GM12874 (cell line): ENCODE results near the gene FIGN.

ENCODE experiments used
- TF ChIP-seq, protein P1 (sequence below): IDR thresholded peaks from 2 replicates; pipeline ENCODE4 v1.5.1; 2011; ENCODE audit warnings: low read depth, mild to moderate bottlenecking, control low read depth, low read length, moderate library complexity; ENCODE audit not compliant: insufficient read depth

The FIGN gene, protein sequence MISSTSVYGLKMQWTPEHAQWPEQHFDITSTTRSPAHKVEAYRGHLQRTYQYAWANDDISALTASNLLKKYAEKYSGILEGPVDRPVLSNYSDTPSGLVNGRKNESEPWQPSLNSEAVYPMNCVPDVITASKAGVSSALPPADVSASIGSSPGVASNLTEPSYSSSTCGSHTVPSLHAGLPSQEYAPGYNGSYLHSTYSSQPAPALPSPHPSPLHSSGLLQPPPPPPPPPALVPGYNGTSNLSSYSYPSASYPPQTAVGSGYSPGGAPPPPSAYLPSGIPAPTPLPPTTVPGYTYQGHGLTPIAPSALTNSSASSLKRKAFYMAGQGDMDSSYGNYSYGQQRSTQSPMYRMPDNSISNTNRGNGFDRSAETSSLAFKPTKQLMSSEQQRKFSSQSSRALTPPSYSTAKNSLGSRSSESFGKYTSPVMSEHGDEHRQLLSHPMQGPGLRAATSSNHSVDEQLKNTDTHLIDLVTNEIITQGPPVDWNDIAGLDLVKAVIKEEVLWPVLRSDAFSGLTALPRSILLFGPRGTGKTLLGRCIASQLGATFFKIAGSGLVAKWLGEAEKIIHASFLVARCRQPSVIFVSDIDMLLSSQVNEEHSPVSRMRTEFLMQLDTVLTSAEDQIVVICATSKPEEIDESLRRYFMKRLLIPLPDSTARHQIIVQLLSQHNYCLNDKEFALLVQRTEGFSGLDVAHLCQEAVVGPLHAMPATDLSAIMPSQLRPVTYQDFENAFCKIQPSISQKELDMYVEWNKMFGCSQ

DNA sequence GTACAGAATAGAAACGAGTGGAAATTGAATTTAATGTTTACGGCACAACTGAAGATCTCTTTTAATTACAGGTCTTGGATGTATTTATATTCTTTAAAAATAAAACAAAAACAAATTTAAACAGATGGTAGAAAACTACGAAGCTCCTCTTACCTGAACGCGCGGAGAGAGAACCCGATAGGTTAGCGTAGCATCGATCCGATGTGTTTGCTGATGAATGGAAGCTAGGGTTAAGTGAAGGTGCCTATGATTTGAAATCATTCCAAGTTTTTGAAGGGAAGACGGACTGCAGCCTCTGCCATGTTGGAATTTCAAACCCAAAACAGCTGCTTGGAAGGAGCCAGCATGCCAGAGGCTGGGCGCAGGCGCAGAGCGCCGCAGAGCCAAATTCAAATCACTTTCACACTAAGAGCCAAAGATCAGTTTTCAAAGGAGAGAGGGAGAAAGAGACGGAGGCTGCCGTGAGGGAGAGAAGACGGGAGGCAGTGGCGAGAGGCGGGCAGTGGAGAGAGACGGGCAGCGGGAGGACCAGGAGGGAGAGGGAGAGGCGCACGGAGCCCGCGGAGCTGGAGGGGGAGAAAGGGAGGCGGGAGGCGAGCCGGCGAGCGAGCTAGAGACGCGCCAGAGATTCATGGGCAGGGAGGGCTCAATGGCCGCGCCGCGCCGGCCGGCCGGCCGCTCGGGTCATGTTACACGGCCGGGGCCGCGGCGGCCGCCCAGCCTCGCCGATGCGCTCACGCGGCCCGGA, at the start of gene FIGN:
Gene FIGN, minus strand, starts transcription at position 324 of the 748 bp plus-strand sequence. CDS start 1,081 bp downstream, outside the sequence.
- TF ChIP-seq, protein P1, sequence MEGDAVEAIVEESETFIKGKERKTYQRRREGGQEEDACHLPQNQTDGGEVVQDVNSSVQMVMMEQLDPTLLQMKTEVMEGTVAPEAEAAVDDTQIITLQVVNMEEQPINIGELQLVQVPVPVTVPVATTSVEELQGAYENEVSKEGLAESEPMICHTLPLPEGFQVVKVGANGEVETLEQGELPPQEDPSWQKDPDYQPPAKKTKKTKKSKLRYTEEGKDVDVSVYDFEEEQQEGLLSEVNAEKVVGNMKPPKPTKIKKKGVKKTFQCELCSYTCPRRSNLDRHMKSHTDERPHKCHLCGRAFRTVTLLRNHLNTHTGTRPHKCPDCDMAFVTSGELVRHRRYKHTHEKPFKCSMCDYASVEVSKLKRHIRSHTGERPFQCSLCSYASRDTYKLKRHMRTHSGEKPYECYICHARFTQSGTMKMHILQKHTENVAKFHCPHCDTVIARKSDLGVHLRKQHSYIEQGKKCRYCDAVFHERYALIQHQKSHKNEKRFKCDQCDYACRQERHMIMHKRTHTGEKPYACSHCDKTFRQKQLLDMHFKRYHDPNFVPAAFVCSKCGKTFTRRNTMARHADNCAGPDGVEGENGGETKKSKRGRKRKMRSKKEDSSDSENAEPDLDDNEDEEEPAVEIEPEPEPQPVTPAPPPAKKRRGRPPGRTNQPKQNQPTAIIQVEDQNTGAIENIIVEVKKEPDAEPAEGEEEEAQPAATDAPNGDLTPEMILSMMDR, result no peak

DNA sequence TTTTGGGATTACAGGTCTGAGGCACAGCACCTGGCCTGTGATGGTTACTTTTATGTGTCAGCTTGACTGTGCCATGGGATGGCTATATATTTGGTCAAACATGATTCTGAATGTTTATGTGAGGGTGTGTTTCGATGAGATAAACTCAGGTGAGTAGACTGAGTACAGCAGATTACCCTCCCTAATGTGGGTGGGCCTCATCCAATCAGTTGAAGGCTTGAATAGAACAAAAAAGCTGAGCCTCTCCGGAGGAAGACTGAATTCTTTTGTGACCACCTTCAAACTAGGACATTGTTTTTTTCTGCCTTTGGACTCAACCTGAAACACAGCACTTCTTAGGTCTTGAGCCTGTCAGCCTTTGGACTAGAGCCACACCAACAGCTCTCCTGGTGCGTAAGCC, 49.4 kb upstream of the FIGN start:
- TF ChIP-seq, protein P1, result no peak

DNA sequence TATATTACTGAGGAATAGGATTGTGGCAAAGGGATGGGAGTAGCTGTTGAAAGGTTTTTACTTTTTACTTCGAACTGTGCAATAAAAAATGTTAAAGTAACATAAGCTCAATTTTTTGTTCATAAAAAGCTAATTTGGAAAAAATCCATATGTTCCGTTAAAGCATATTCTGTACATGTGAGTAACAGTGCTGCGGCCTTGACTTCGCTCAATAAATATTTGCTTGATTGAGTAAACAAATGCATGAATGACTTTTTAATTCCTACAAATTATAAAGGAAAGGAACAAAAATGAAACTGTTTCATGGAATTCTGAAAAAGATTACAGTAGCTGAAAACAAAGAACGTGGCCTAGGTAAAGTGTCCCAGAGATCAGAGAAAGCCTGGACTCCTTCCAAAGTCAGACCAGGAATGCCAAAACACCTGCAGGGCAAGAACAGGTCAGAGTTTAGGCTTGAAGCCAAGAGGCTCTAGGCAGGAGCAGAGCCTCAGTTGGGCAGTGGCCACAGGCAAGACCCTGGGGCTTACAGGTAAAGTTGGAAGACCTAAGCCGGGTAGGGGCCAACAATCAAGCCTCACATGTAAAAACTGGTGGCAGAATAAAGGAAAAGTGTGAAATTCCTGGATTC, 44.3 kb upstream of the FIGN start:
- TF ChIP-seq, protein P1, result no peak

DNA sequence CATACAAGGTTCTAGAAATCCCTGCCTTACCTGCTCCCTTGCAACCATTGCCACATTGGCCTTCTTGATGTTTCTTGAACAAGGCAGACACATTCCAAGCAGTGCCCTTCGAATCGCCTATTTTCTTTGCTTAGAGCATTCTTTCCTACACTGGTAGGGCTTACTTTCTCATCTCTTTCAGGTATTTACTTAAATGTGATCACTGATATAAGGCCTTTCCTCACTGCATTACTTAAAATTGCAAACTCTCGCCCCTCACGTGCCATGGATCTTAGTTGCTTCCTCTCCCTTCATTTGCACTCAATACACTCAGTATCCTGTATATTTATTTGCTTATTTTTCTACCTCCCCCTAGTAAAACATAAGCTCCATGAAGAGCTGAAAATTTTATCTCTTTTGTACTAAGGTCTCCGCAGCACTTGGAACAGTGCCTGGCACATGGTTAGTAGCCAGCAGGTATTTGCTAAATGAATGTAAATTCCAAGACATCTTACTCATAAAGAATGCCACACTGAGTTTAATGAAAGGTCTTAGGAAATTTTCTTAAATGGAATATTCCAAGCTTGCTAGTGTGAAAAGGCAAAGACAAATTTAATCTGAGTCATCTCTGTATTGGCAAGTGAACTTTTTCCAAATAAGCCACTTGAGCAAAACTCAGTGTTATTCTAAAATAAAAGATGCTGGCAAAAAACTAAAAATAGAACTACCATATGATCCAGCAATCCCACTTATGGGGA, 42.4 kb upstream of the FIGN start:
- TF ChIP-seq, protein P1, result no peak

DNA sequence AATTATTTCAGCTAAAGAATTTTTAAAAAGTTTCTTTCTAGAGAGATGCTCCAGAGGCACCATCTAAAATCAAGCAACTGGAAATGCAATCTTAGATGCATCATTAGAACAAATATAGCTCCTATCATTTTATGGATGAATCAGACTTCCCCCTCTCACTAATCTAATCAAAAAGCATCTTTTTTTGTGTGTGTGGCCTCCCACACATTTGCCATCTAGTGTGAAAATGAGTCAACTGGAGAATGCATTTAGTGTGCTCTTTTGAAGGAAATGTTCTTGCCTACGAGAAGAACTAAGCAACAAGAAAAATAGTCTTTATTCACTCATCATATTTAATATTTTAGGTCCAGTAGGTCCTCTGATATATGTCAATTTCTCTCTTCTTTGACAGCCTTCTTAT, 39.5 kb upstream of the FIGN start:
- TF ChIP-seq, protein P1, result no peak

DNA sequence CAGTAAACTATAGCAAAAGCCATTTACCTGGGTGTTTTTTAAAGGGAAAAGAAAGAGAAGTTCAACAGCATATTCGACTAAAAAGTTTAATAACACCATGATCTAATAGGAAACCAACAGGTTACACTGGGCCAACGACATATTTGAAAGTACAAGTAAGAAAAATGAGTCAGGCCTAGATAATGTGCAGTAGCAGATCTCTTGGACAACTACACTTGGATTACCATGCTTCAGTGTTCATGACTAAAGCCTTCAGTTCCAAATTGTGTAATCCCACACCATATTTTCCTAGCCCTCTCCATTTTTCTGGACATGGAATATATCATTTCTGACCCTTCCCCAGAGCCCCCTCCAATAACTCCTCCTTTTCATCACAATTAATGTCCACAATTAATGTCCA, 39.1 kb upstream of the FIGN start:
- TF ChIP-seq, protein P1, result no peak
